Cardiac muscle cell (in vitro differentiated cells and primary cell): ENCODE measurements around the gene COL23A1. TPM values are rescaled to one million over a fixed set of nuclear protein-coding genes. Genes with fewer than 3 reads are reported as not detected.

Experiments used
- DNase-seq, 2 donors: peaks; one replicate each; pipeline versions ENCODE4 v3.0.0 to v3.0.0-alpha.2; 2010 to 2017; ENCODE audit warnings: low read depth in 1 of 2, low spot score in 1 of 2
- H3K27ac ChIP-seq: fragments of 200-600 bp; sonication (generic); 2 replicates; pipeline ENCODE4 v1.5.1; 2016
- H3K27me3 ChIP-seq: fragments of 200-600 bp; sonication (generic); 2 replicates; pipeline ENCODE4 v1.6.0; 2016; ENCODE audit warnings: control low read depth
- H3K36me3 ChIP-seq: fragments of 200-600 bp; sonication (generic); 2 replicates; pipeline ENCODE4 v1.5.1; 2016; ENCODE audit warnings: control low read depth
- H3K4me1 ChIP-seq: fragments of 200-600 bp; sonication (generic); 2 replicates; pipeline ENCODE4 v1.8.1; 2017; ENCODE audit warnings: low read depth, mild to moderate bottlenecking, mixed run types
- H3K4me3 ChIP-seq: fragments of 200-600 bp; sonication (generic); 2 replicates; pipeline ENCODE4 v1.5.1; 2016; ENCODE audit warnings: mild to moderate bottlenecking
- H3K9me3 ChIP-seq: fragments of 200-600 bp; sonication (generic); 2 replicates; pipeline ENCODE4 v1.5.1; 2017; ENCODE audit warnings: low read depth, mild to moderate bottlenecking, control low read depth
- CTCF ChIP-seq: IDR thresholded peaks from 2 replicates; pipeline ENCODE4 v1.5.1; 2012; ENCODE audit warnings: low read depth, mild to moderate bottlenecking, low read length
- polyA plus RNA-seq: library from polyadenylated mRNA; unstranded; fragments of >200 nt; fragmentation: Nextera tagmentation; extraction: Ambion mirVana; gene quantifications from 2 replicates; pipeline ENCODE4 v1.2.1, GENCODE V29; 2016
- total RNA-seq: library from RNA; depleted of rRNA; stranded (reverse); fragments of >200 nt; gene quantifications from 2 replicates; pipeline ENCODE4 v1.2.3, GENCODE V29; 2016

The COL23A1 gene
- total and polyA plus RNA-seq, 2 experiments from 2014 or later, result 28.9 to 43.0 TPM

- Histone ChIP-seq H3K36me3 (no peaks in the 10 kb centered on the region), H3K9me3 (no peaks in the 10 kb centered on the region), H3K27ac (no peak overlapping the region), H3K4me1 (peaks cover 21% of the 10 kb centered on the region), H3K27me3 (no peaks in the 10 kb centered on the region), H3K4me3 (no peak overlapping the region)
- TF ChIP-seq CTCF, result no peak
- no peak for DNase-seq
Measured at GRCh38 chr5:178540526-178540925, 49.7 kb downstream of the COL23A1 start.

- TF ChIP-seq CTCF, result no peak
- Histone ChIP-seq H3K4me1 (peaks cover 14% of the 10 kb centered on the region), H3K4me3 (no peak overlapping the region), H3K27ac (no peak overlapping the region), H3K36me3 (no peaks in the 10 kb centered on the region), H3K27me3 (no peaks in the 10 kb centered on the region), H3K9me3 (no peaks in the 10 kb centered on the region)
- DNase-seq, result no peak
Measured at GRCh38 chr5:178538741-178539229, 51.4 kb downstream of the COL23A1 start.

GRCh38 chr5:178537467-178538371 lies 52.5 kb downstream of the COL23A1 start:
- Histone ChIP-seq H3K4me3 (no peak overlapping the region), H3K27me3 (no peaks in the 10 kb centered on the region), H3K4me1 (peaks cover 12% of the 10 kb centered on the region), H3K36me3 (no peaks in the 10 kb centered on the region), H3K27ac (no peak overlapping the region), H3K9me3 (no peaks in the 10 kb centered on the region)
- TF ChIP-seq CTCF, result no peak
- DNase-seq, result peak in 1 of 2 donors; percentile 35

GRCh38 chr5:178536541-178537466 lies 53.4 kb downstream of the COL23A1 start:
- DNase-seq, result no peak
- peaks cover 4% of the 10 kb centered on the region for H3K4me1 ChIP-seq
- no peaks in the 10 kb centered on the region for H3K9me3 ChIP-seq
- no peak for TF ChIP-seq CTCF
- no peak overlapping the region for H3K27ac ChIP-seq
- no peaks in the 10 kb centered on the region for H3K36me3 ChIP-seq
- H3K27me3 ChIP-seq, result no peaks in the 10 kb centered on the region
- no peak overlapping the region for H3K4me3 ChIP-seq
